Uterus (tissue), 2 donors: ENCODE measurements around the gene TEK.

Source experiments
- CTCF ChIP-seq, 4 experiments: fragments of 200-600 bp in 2 of 4; fragments of 450-650 bp in 2 of 4; sonication (generic) in 2 of 4; IDR thresholded peaks; one replicate each; pipeline ENCODE4 v1.5.1; 2016 to 2019; ENCODE audit warnings: antibody characterized with exemption in 4 of 4, mild to moderate bottlenecking in 2 of 4, moderate library complexity in 1 of 4
- POLR2A ChIP-seq, 2 donors: fragments of 450-650 bp; IDR thresholded peaks; one replicate each; pipeline ENCODE4 v1.6.1; 2016; ENCODE audit warnings: antibody characterized with exemption in 2 of 2, mild to moderate bottlenecking in 1 of 2, moderate library complexity in 1 of 2

DNA sequence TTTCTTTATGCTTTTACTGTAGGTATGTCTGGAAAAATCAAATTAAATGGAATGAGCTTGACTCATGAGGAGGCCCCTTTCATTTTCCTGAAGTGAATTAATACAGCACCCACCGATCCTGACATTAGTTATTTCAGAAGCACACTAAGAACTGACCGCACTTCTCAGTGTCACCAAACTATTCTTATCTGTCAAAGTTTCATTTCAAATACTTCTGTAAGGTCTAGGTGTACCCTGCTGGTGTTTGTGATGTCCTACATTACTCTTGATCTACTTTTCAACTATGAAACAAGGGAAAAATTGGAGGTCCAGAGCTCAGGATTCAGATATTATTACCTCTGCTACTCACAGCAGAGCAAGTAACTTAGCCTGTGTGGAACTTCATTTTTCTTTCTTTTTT is 1.8 kb upstream of the TEK start:
- TF ChIP-seq CTCF (IDR thresholded peaks at IDR 0.05) (no peak), POLR2A (IDR thresholded peaks at IDR 0.05) (no peak)
